ENCODE results near the gene NRSN1. TPM values are rescaled to one million over a fixed set of nuclear protein-coding genes. Genes with fewer than 3 reads are reported as not detected.
"Not testable (repeated sequence)": the region's sequence is repeated elsewhere in the genome, so short reads cannot be mapped to it uniquely, and the experiment has no call there.

Gene NRSN1
- total RNA-seq, 3 donors from 2014 or later = not detected

GRCh38 chr6:24113891-24114290 lies 12.1 kb upstream of the NRSN1 start:
- no peaks in the 10 kb centered on the region for H3K36me3 Mint-ChIP-seq (ENCODE audit: insufficient read depth)
- no peak overlapping the region for H3K4me3 Mint-ChIP-seq
- ATAC-seq (no peak), DNase-seq (no peak)
- no peaks in the 10 kb centered on the region for H3K9me3 Mint-ChIP-seq
- no peaks in the 10 kb centered on the region for H3K27me3 Mint-ChIP-seq (ENCODE audit: low read depth)
- H3K4me1 Mint-ChIP-seq (ENCODE audit: low read depth) = no peaks in the 10 kb centered on the region

- DNase-seq = no peak
- Mint-ChIP-seq H3K27me3 (ENCODE audit: low read depth) (no peaks in the 10 kb centered on the region), H3K4me1 (ENCODE audit: low read depth) (no peaks in the 10 kb centered on the region), H3K36me3 (ENCODE audit: insufficient read depth) (no peaks in the 10 kb centered on the region), H3K4me3 (no peak overlapping the region), H3K9me3 (no peaks in the 10 kb centered on the region)
- ATAC-seq = no peak
Measured at GRCh38 chr6:24117021-24117420, 9.0 kb upstream of the NRSN1 start.

- Mint-ChIP-seq H3K4me3 (no peak overlapping the region), H3K9me3 (peaks cover 4% of the 10 kb centered on the region), H3K4me1 (ENCODE audit: low read depth) (peaks cover 6% of the 10 kb centered on the region), H3K36me3 (ENCODE audit: insufficient read depth) (no peaks in the 10 kb centered on the region), H3K27me3 (ENCODE audit: low read depth) (peaks cover 27% of the 10 kb centered on the region)
- no peak for ATAC-seq
- no peak for DNase-seq
Measured at GRCh38 chr6:24122139-24122538, 3.9 kb upstream of the NRSN1 start.

GRCh38 chr6:24126586-24127192 lies 674 bp downstream of the NRSN1 start:
- Mint-ChIP-seq H3K27me3 (ENCODE audit: low read depth) (peaks cover 32% of the 10 kb centered on the region), H3K4me1 (ENCODE audit: low read depth) (peaks cover 6% of the 10 kb centered on the region), H3K36me3 (ENCODE audit: insufficient read depth) (no peaks in the 10 kb centered on the region), H3K9me3 (peaks cover 10% of the 10 kb centered on the region), H3K4me3 (no peak overlapping the region)
- DNase-seq (no peak), ATAC-seq (no peak)

- Mint-ChIP-seq H3K4me1 (ENCODE audit: low read depth) (peaks cover 6% of the 10 kb centered on the region), H3K9me3 (peaks cover 10% of the 10 kb centered on the region), H3K4me3 (no peak overlapping the region), H3K27me3 (ENCODE audit: low read depth) (peaks cover 32% of the 10 kb centered on the region), H3K36me3 (ENCODE audit: insufficient read depth) (no peaks in the 10 kb centered on the region)
- DNase-seq (no peak), ATAC-seq (no peak)
Measured at GRCh38 chr6:24127316-24127715, 1.3 kb downstream of the NRSN1 start.

GRCh38 chr6:24131751-24132150 lies 5.7 kb downstream of the NRSN1 start:
- DNase-seq (no peak), ATAC-seq (no peak)
- H3K4me1 Mint-ChIP-seq (ENCODE audit: low read depth) = no peaks in the 10 kb centered on the region
- H3K9me3 Mint-ChIP-seq = peaks cover 14% of the 10 kb centered on the region
- H3K27me3 Mint-ChIP-seq (ENCODE audit: low read depth) = peaks cover 8% of the 10 kb centered on the region
- H3K4me3 Mint-ChIP-seq = no peak overlapping the region
- H3K36me3 Mint-ChIP-seq (ENCODE audit: insufficient read depth) = no peaks in the 10 kb centered on the region

GRCh38 chr6:24139080-24139479 lies 13.1 kb downstream of the NRSN1 start:
- Mint-ChIP-seq H3K27me3 (ENCODE audit: low read depth) (peaks cover 2% of the 10 kb centered on the region), H3K4me3 (no peak overlapping the region), H3K36me3 (ENCODE audit: insufficient read depth) (no peaks in the 10 kb centered on the region), H3K4me1 (ENCODE audit: low read depth) (no peaks in the 10 kb centered on the region), H3K9me3 (peaks cover 5% of the 10 kb centered on the region)
- no peak for ATAC-seq
- no peak for DNase-seq

- no peak for DNase-seq
- Mint-ChIP-seq H3K4me1 (ENCODE audit: low read depth) (no peaks in the 10 kb centered on the region), H3K27me3 (ENCODE audit: low read depth) (peaks cover 2% of the 10 kb centered on the region), H3K4me3 (no peak overlapping the region), H3K36me3 (ENCODE audit: insufficient read depth) (no peaks in the 10 kb centered on the region), H3K9me3 (peaks cover 5% of the 10 kb centered on the region)
- ATAC-seq = no peak
Measured at GRCh38 chr6:24139639-24140038, 13.6 kb downstream of the NRSN1 start.

GRCh38 chr6:24140591-24140990 lies 14.6 kb downstream of the NRSN1 start:
- peaks cover under 1% of the 10 kb centered on the region for H3K27me3 Mint-ChIP-seq (ENCODE audit: low read depth)
- ATAC-seq = no peak
- no peak overlapping the region for H3K4me3 Mint-ChIP-seq
- DNase-seq = no peak
- no peaks in the 10 kb centered on the region for H3K9me3 Mint-ChIP-seq
- H3K36me3 Mint-ChIP-seq (ENCODE audit: insufficient read depth) = no peaks in the 10 kb centered on the region
- H3K4me1 Mint-ChIP-seq (ENCODE audit: low read depth) = no peaks in the 10 kb centered on the region

- not testable (repeated sequence) for DNase-seq; H3K4me3 Mint-ChIP-seq; H3K36me3 Mint-ChIP-seq (ENCODE audit: insufficient read depth); ATAC-seq; H3K9me3 Mint-ChIP-seq; H3K27me3 Mint-ChIP-seq (ENCODE audit: low read depth); H3K4me1 Mint-ChIP-seq (ENCODE audit: low read depth)
Measured at GRCh38 chr6:24142733-24143132, 16.7 kb downstream of the NRSN1 start.

- Mint-ChIP-seq H3K27me3 (ENCODE audit: low read depth) (peaks cover 16% of the 10 kb centered on the region), H3K4me3 (no peak overlapping the region), H3K4me1 (ENCODE audit: low read depth) (no peaks in the 10 kb centered on the region)
Measured at GRCh38 chr6:24145690-24146131, 19.7 kb downstream of the NRSN1 start.

GRCh38 chr6:24146871-24147270 lies 20.9 kb downstream of the NRSN1 start:
- Mint-ChIP-seq H3K27me3 (ENCODE audit: low read depth) (peaks cover 16% of the 10 kb centered on the region), H3K36me3 (ENCODE audit: insufficient read depth) (no peaks in the 10 kb centered on the region), H3K9me3 (no peaks in the 10 kb centered on the region), H3K4me3 (no peak overlapping the region), H3K4me1 (ENCODE audit: low read depth) (no peaks in the 10 kb centered on the region)
- DNase-seq (no peak), ATAC-seq (no peak)

More at GRCh38 chr6:24145690-24146131, 19.7 kb downstream of the NRSN1 start:
- DNase-seq (no peak), ATAC-seq (no peak)
- Mint-ChIP-seq H3K9me3 (no peaks in the 10 kb centered on the region), H3K36me3 (ENCODE audit: insufficient read depth) (no peaks in the 10 kb centered on the region)

- Mint-ChIP-seq H3K27me3 (ENCODE audit: low read depth) (peaks cover 16% of the 10 kb centered on the region), H3K4me3 (no peak overlapping the region), H3K4me1 (ENCODE audit: low read depth) (no peaks in the 10 kb centered on the region), H3K9me3 (no peaks in the 10 kb centered on the region), H3K36me3 (ENCODE audit: insufficient read depth) (no peaks in the 10 kb centered on the region)
- no peak for DNase-seq
- ATAC-seq = no peak
Measured at GRCh38 chr6:24147511-24148153, 21.6 kb downstream of the NRSN1 start.

GRCh38 chr6:24148154-24148570 lies 22.1 kb downstream of the NRSN1 start:
- Mint-ChIP-seq H3K36me3 (ENCODE audit: insufficient read depth) (no peaks in the 10 kb centered on the region), H3K4me3 (no peak overlapping the region), H3K27me3 (ENCODE audit: low read depth) (peaks cover 16% of the 10 kb centered on the region), H3K9me3 (no peaks in the 10 kb centered on the region), H3K4me1 (ENCODE audit: low read depth) (no peaks in the 10 kb centered on the region)
- ATAC-seq = no peak
- no peak for DNase-seq

- DNase-seq (no peak), ATAC-seq (no peak)
- peaks cover 16% of the 10 kb centered on the region for H3K27me3 Mint-ChIP-seq (ENCODE audit: low read depth)
- no peaks in the 10 kb centered on the region for H3K36me3 Mint-ChIP-seq (ENCODE audit: insufficient read depth)
- H3K4me3 Mint-ChIP-seq = no peak overlapping the region
- no peaks in the 10 kb centered on the region for H3K9me3 Mint-ChIP-seq
- H3K4me1 Mint-ChIP-seq (ENCODE audit: low read depth) = no peaks in the 10 kb centered on the region
Measured at GRCh38 chr6:24148684-24149083, 22.7 kb downstream of the NRSN1 start.
